ENCODE measurements around the gene XRN1. TPM values are rescaled to one million over a fixed set of nuclear protein-coding genes. Genes with fewer than 3 reads are reported as not detected.

XRN1 gene
- total RNA-seq, 1 donor: 57.5 TPM

- H3K79me2 ChIP-seq (ENCODE audit: insufficient read depth, low read length): no peaks in the 10 kb centered on the region
- DNase-seq (ENCODE audit: insufficient read length, low spot score, missing footprints): no peak
- no peak overlapping the region for H2AFZ ChIP-seq (ENCODE audit: low read length)
- H3K9me3 ChIP-seq (ENCODE audit: low read depth, low read length): no peaks in the 10 kb centered on the region
- H3K36me3 ChIP-seq (ENCODE audit: insufficient read depth, low read length): no peaks in the 10 kb centered on the region
- no peak overlapping the region for H3K4me3 ChIP-seq (ENCODE audit: insufficient read depth, low read length)
- peaks cover 8% of the 10 kb centered on the region for H3K4me1 ChIP-seq (ENCODE audit: insufficient read depth, low read length)
- H4K20me1 ChIP-seq (ENCODE audit: insufficient read depth, low read length): no peaks in the 10 kb centered on the region
- no peak for TF ChIP-seq CTCF (IDR thresholded peaks at IDR 0.05; ENCODE audit: extremely low read depth, low read depth, low read length)
- H3K27me3 ChIP-seq (ENCODE audit: insufficient read depth, low read length): no peaks in the 10 kb centered on the region
- H3K27ac ChIP-seq (ENCODE audit: low read depth, low read length): no peak overlapping the region
- no peak overlapping the region for H3K4me2 ChIP-seq (ENCODE audit: insufficient read depth, low read length)
These were observed 166.4 kb downstream of the XRN1 start for GRCh38 chr3:142281474-142281873.

GRCh38 chr3:142279965-142280590 lies 167.8 kb downstream of the XRN1 start:
- Histone ChIP-seq H3K4me1 (ENCODE audit: insufficient read depth, low read length) (peaks cover 20% of the 10 kb centered on the region), H3K4me2 (ENCODE audit: insufficient read depth, low read length) (no peak overlapping the region), H3K27ac (ENCODE audit: low read depth, low read length) (no peak overlapping the region), H4K20me1 (ENCODE audit: insufficient read depth, low read length) (no peaks in the 10 kb centered on the region), H3K27me3 (ENCODE audit: insufficient read depth, low read length) (no peaks in the 10 kb centered on the region), H3K36me3 (ENCODE audit: insufficient read depth, low read length) (no peaks in the 10 kb centered on the region), H2AFZ (ENCODE audit: low read length) (no peak overlapping the region), H3K4me3 (ENCODE audit: insufficient read depth, low read length) (no peak overlapping the region), H3K9me3 (ENCODE audit: low read depth, low read length) (no peaks in the 10 kb centered on the region), H3K79me2 (ENCODE audit: insufficient read depth, low read length) (no peaks in the 10 kb centered on the region)
- peak; percentile 76 for TF ChIP-seq CTCF (IDR thresholded peaks at IDR 0.05; ENCODE audit: extremely low read depth, low read depth, low read length)
- peak; percentile 90 for DNase-seq (ENCODE audit: insufficient read length, low spot score, missing footprints)

- Histone ChIP-seq H2AFZ (ENCODE audit: low read length) (no peak overlapping the region), H3K4me2 (ENCODE audit: insufficient read depth, low read length) (no peak overlapping the region), H3K9me3 (ENCODE audit: low read depth, low read length) (no peaks in the 10 kb centered on the region), H3K27me3 (ENCODE audit: insufficient read depth, low read length) (no peaks in the 10 kb centered on the region), H3K27ac (ENCODE audit: low read depth, low read length) (no peak overlapping the region), H3K79me2 (ENCODE audit: insufficient read depth, low read length) (no peaks in the 10 kb centered on the region), H3K4me1 (ENCODE audit: insufficient read depth, low read length) (peaks cover 23% of the 10 kb centered on the region), H4K20me1 (ENCODE audit: insufficient read depth, low read length) (no peaks in the 10 kb centered on the region), H3K4me3 (ENCODE audit: insufficient read depth, low read length) (no peak overlapping the region), H3K36me3 (ENCODE audit: insufficient read depth, low read length) (no peaks in the 10 kb centered on the region)
- DNase-seq (ENCODE audit: insufficient read length, low spot score, missing footprints): no peak
- TF ChIP-seq CTCF (IDR thresholded peaks at IDR 0.05; ENCODE audit: extremely low read depth, low read depth, low read length): no peak
These were observed 169.4 kb downstream of the XRN1 start for GRCh38 chr3:142278451-142278850.

- Histone ChIP-seq H2AFZ (ENCODE audit: low read length) (no peak overlapping the region), H3K36me3 (ENCODE audit: insufficient read depth, low read length) (no peaks in the 10 kb centered on the region), H3K27me3 (ENCODE audit: insufficient read depth, low read length) (no peaks in the 10 kb centered on the region), H3K27ac (ENCODE audit: low read depth, low read length) (peak overlapping the region; percentile 34), H3K4me2 (ENCODE audit: insufficient read depth, low read length) (no peak overlapping the region), H3K79me2 (ENCODE audit: insufficient read depth, low read length) (no peaks in the 10 kb centered on the region), H4K20me1 (ENCODE audit: insufficient read depth, low read length) (no peaks in the 10 kb centered on the region), H3K4me1 (ENCODE audit: insufficient read depth, low read length) (peaks cover 28% of the 10 kb centered on the region), H3K4me3 (ENCODE audit: insufficient read depth, low read length) (no peak overlapping the region), H3K9me3 (ENCODE audit: low read depth, low read length) (no peaks in the 10 kb centered on the region)
- no peak for DNase-seq (ENCODE audit: insufficient read length, low spot score, missing footprints)
- no peak for TF ChIP-seq CTCF (IDR thresholded peaks at IDR 0.05; ENCODE audit: extremely low read depth, low read depth, low read length)
These were observed 171.1 kb downstream of the XRN1 start for GRCh38 chr3:142276781-142277180.

Measured in osteoblast (primary cell).